Glutamatergic neuron (in vitro differentiated cells): ENCODE data around the gene ADORA1. TPM values are rescaled to one million over a fixed set of nuclear protein-coding genes. Genes with fewer than 3 reads are reported as not detected.

Experiments used
- DNase-seq: peaks from one replicate; pipeline ENCODE4 v3.0.0; 2022
- H3K27ac Mint-ChIP-seq: one replicate; pipeline ENCODE4 v1.8.0; 2020; ENCODE audit warnings: mild to moderate bottlenecking, mixed read lengths, inconsistent platforms; ENCODE audit not compliant: unreplicated experiment
- H3K27me3 Mint-ChIP-seq: one replicate; pipeline ENCODE4 v1.8.0; 2020; ENCODE audit warnings: mild to moderate bottlenecking, moderate library complexity, mixed read lengths, inconsistent platforms; ENCODE audit not compliant: unreplicated experiment
- H3K36me3 Mint-ChIP-seq: one replicate; pipeline ENCODE4 v1.8.0; 2020; ENCODE audit warnings: mild to moderate bottlenecking, mixed read lengths, inconsistent platforms; ENCODE audit not compliant: unreplicated experiment
- H3K4me1 Mint-ChIP-seq: one replicate; pipeline ENCODE4 v1.8.0; 2020; ENCODE audit warnings: mild to moderate bottlenecking, low read depth, mixed read lengths, inconsistent platforms; ENCODE audit not compliant: unreplicated experiment
- H3K4me3 Mint-ChIP-seq: one replicate; pipeline ENCODE4 v1.8.0; 2020; ENCODE audit warnings: mild to moderate bottlenecking, mixed read lengths, inconsistent platforms; ENCODE audit not compliant: unreplicated experiment
- H3K9me3 Mint-ChIP-seq: one replicate; pipeline ENCODE4 v1.8.0; 2020; ENCODE audit warnings: mild to moderate bottlenecking, moderate library complexity, mixed read lengths, inconsistent platforms; ENCODE audit not compliant: unreplicated experiment
- CTCF ChIP-seq: fragments of 200-600 bp; sonication (generic); IDR thresholded peaks from one replicate; pipeline ENCODE4 v1.5.0; 2021; ENCODE audit not compliant: partially characterized antibody, unreplicated experiment
- total RNA-seq: library from RNA; stranded (reverse); fragmentation: NEBNext Ultra II Directional; extraction: Animal tissue kit (Norgen Biotek cat#: 25700); gene quantifications from one replicate; pipeline ENCODE4 v1.2.1, GENCODE V29; 2021; ENCODE audit not compliant: unreplicated experiment

Gene ADORA1
- total RNA-seq, 1 donor from 2014 or later = 1.2 TPM

GRCh38 chr1:203161703-203162102, 34.2 kb downstream of the ADORA1 start:
- DNase-seq = no peak
- peaks cover 11% of the 10 kb centered on the region for H3K9me3 Mint-ChIP-seq
- no peak overlapping the region for H3K27ac Mint-ChIP-seq
- H3K4me1 Mint-ChIP-seq = peaks cover 4% of the 10 kb centered on the region
- peaks cover 32% of the 10 kb centered on the region for H3K36me3 Mint-ChIP-seq
- peaks cover 11% of the 10 kb centered on the region for H3K27me3 Mint-ChIP-seq
- TF ChIP-seq CTCF = no peak
- no peak overlapping the region for H3K4me3 Mint-ChIP-seq

GRCh38 chr1:203162403-203162802, 34.9 kb downstream of the ADORA1 start:
- H3K27me3 Mint-ChIP-seq = peaks cover 11% of the 10 kb centered on the region
- H3K27ac Mint-ChIP-seq = no peak overlapping the region

GRCh38 chr1:203163891-203164635, 36.5 kb downstream of the ADORA1 start:
- Mint-ChIP-seq H3K4me1 (peaks cover 4% of the 10 kb centered on the region), H3K36me3 (peaks cover 18% of the 10 kb centered on the region), H3K4me3 (no peak overlapping the region), H3K27me3 (peaks cover 11% of the 10 kb centered on the region), H3K9me3 (peaks cover 9% of the 10 kb centered on the region), H3K27ac (no peak overlapping the region)
- DNase-seq = no peak
- no peak for TF ChIP-seq CTCF

More at GRCh38 chr1:203162403-203162802, 34.9 kb downstream of the ADORA1 start:
- Mint-ChIP-seq H3K36me3 (peaks cover 32% of the 10 kb centered on the region), H3K9me3 (peaks cover 11% of the 10 kb centered on the region), H3K4me1 (peaks cover 4% of the 10 kb centered on the region), H3K4me3 (no peak overlapping the region)
- DNase-seq = no peak
- no peak for TF ChIP-seq CTCF

- H3K4me3 Mint-ChIP-seq = no peak overlapping the region
- peaks cover 11% of the 10 kb centered on the region for H3K36me3 Mint-ChIP-seq
- DNase-seq = no peak
- no peaks in the 10 kb centered on the region for H3K4me1 Mint-ChIP-seq
- TF ChIP-seq CTCF = no peak
- no peak overlapping the region for H3K27ac Mint-ChIP-seq
- H3K9me3 Mint-ChIP-seq = peaks cover 8% of the 10 kb centered on the region
- H3K27me3 Mint-ChIP-seq = peaks cover 15% of the 10 kb centered on the region
Observed at GRCh38 chr1:203165101-203165799, 37.7 kb downstream of the ADORA1 start.

GRCh38 chr1:203165800-203166161, 38.3 kb downstream of the ADORA1 start:
- H3K27ac Mint-ChIP-seq = no peak overlapping the region
- H3K36me3 Mint-ChIP-seq = peaks cover 11% of the 10 kb centered on the region
- DNase-seq = no peak

More at GRCh38 chr1:203165800-203166161, 38.3 kb downstream of the ADORA1 start:
- no peaks in the 10 kb centered on the region for H3K4me1 Mint-ChIP-seq
- peaks cover 8% of the 10 kb centered on the region for H3K9me3 Mint-ChIP-seq
- no peak for TF ChIP-seq CTCF
- H3K4me3 Mint-ChIP-seq = no peak overlapping the region
- peaks cover 15% of the 10 kb centered on the region for H3K27me3 Mint-ChIP-seq
